AG04450 (cell line): ENCODE data around the gene UBAP1L. TPM values are rescaled to one million over a fixed set of nuclear protein-coding genes. Genes with fewer than 3 reads are reported as not detected.

Experiments used
- CTCF ChIA-PET: fragments of 300-600, 350-600 bp; formaldehyde crosslinking; extraction: SDS; loops from one replicate; lab custom pipeline; 2022; ENCODE audit warnings: antibody characterized with exemption, inconsistent platforms; lab: Charles Lee
- POLR2A ChIA-PET: fragments of 350-600 bp; formaldehyde crosslinking; extraction: SDS; loops from one replicate; lab custom pipeline; 2021; ENCODE audit warnings: antibody characterized with exemption, inconsistent platforms; lab: Yijun Ruan, JAX
- DNase-seq: peaks from one replicate; pipeline ENCODE4 v3.0.0-alpha.2; 2011; ENCODE audit warnings: low read depth, low spot score
- H3K27ac ChIP-seq: one replicate; pipeline ENCODE4 v1.5.1; 2012; ENCODE audit warnings: low read depth, low read length, control low read depth
- H3K27me3 ChIP-seq: one replicate; pipeline ENCODE4 v1.6.0; 2012; ENCODE audit warnings: low read length; ENCODE audit not compliant: control insufficient read depth, insufficient read depth
- H3K4me3 ChIP-seq: 2 replicates; pipeline ENCODE4 v1.5.1; 2011; ENCODE audit warnings: mild to moderate bottlenecking, low read depth, low read length, control low read depth
- H3K9me3 ChIP-seq: 2 replicates; pipeline ENCODE4 v1.5.1; 2012; ENCODE audit warnings: low read length; ENCODE audit not compliant: control insufficient read depth, insufficient read depth
- polyA plus RNA-seq: library from polyadenylated mRNA; depleted of rRNA; stranded (reverse); fragments of >200 nt; gene quantifications from 2 replicates; pipeline ENCODE4 v1.2.3, GENCODE V29; 2011
- TF ChIP-seq, protein P1 (sequence below): IDR thresholded peaks from 2 replicates; pipeline ENCODE4 v1.5.1; 2011; ENCODE audit warnings: low read depth, low read length, control low read depth, inconsistent platforms

UBAP1L gene
- polyA plus RNA-seq, 1 experiment: 0.46 TPM

DNA sequence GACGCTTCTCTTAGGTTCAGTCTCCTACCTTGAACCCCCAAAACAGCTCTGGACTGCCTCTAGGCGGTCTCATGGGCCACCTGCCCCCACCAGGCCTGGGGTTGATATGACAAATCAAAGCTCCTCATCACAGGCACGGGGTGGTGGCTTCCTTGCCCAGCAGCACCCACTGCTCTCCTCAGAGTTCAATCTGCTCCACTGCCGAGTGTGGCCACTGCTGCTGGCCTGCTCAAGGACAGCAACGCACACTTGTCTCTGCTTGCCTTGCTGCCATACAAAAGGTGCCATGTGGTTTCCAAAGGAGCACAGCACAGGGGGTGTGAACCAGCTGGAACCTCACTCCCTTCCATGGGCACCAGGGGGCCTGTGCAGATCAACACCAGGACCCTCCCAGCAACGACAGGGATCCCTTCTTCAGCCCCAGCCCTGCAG, 28.3 kb downstream of the UBAP1L start:
- TF ChIP-seq, protein P1, sequence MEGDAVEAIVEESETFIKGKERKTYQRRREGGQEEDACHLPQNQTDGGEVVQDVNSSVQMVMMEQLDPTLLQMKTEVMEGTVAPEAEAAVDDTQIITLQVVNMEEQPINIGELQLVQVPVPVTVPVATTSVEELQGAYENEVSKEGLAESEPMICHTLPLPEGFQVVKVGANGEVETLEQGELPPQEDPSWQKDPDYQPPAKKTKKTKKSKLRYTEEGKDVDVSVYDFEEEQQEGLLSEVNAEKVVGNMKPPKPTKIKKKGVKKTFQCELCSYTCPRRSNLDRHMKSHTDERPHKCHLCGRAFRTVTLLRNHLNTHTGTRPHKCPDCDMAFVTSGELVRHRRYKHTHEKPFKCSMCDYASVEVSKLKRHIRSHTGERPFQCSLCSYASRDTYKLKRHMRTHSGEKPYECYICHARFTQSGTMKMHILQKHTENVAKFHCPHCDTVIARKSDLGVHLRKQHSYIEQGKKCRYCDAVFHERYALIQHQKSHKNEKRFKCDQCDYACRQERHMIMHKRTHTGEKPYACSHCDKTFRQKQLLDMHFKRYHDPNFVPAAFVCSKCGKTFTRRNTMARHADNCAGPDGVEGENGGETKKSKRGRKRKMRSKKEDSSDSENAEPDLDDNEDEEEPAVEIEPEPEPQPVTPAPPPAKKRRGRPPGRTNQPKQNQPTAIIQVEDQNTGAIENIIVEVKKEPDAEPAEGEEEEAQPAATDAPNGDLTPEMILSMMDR: peak; percentile 32; the same call in 1 of the 2 replicates
- H3K27me3 ChIP-seq: peaks cover 18% of the 10 kb centered on the region
- no peak for DNase-seq
- no peaks in the 10 kb centered on the region for H3K9me3 ChIP-seq
- no peak overlapping the region for H3K27ac ChIP-seq
- no peak overlapping the region for H3K4me3 ChIP-seq
- ChIA-PET POLR2A (interaction anchor here (3.3 kb wide), 1 partner anchor 18 kb away, joined by 23 read pairs; the partner anchor contains the start of gene RASL12), CTCF (interaction anchor here (0.9 to 6.6 kb wide), 6 partner anchors 9 to 53 kb away, joined by 3 to 39 read pairs (median 6); no protein-coding TSS in a partner anchor)

DNA sequence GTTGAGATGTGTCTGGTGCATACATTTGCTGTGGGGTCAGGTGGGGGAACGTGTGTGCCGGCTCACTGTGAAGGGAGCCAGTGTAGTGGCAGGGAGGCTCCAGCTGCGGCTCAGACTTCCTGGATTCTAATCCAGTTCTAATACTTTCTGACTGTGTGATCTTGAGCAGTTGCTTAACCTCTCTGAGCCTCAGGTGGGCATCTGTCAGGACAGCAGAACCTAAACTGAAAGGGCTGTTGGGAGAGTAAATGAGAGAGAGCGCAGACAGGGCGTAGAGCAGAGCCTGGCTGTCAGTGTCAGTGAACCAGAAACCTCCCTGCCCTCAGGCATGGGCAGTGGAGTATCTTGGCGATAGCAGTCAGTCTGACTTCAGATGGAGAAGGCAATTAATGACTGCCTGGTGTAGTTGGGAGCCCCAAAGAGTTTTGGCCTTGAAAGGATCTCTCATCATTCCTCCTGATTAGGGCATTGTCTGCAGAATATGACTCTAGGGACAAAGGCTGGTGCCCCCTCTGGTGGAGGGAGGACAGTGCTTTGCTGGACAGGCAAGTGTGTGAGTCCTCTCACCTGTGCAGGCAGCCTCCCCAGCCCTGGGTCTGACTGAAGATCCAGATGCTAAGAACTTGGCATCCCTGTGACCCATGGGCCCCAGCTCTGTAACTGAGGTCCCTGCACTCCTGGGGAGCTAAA, 28.9 kb downstream of the UBAP1L start:
- POLR2A ChIA-PET: no interaction called here
- Histone ChIP-seq H3K27ac (no peak overlapping the region), H3K9me3 (no peaks in the 10 kb centered on the region), H3K4me3 (no peak overlapping the region), H3K27me3 (peaks cover 18% of the 10 kb centered on the region)
- TF ChIP-seq, protein P1: peak; percentile 55
- no peak for DNase-seq
- CTCF ChIA-PET: interaction anchor here (0.9 to 6.6 kb wide), 6 partner anchors 9 to 53 kb away, joined by 3 to 45 read pairs (median 9); no protein-coding TSS in a partner anchor

DNA sequence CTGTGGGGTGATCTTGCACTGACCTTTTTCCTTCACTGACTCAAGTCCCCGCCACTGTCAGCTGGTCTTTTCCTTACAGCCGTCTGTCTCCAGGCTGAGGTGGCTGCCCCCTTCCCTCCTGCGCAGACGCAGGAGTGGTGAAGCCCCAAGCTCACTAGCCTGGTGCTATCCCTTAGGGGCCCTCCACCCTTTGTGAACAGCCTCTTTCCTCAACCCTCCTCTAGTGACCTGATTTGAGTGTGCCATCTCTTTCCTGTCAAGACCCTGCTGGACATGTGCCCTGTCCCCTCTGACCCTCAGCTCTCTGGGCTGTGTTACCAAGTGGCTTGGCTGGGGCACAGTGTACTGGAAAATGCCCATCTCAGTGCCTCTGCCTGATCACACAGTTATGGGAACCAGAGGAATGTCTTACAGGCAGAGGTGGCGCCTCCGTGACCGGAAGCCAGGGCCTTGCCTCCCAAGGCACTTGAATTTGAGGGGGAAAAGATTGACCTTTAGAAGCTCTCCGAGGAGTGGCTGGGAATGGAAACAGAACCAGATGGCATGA, 29.7 kb downstream of the UBAP1L start:
- Histone ChIP-seq H3K27me3 (peaks cover 18% of the 10 kb centered on the region), H3K27ac (no peak overlapping the region), H3K9me3 (no peaks in the 10 kb centered on the region), H3K4me3 (no peak overlapping the region)
- TF ChIP-seq, protein P1: no peak
- CTCF ChIA-PET: interaction anchor here (2.7 to 6.6 kb wide), 4 partner anchors 17 to 51 kb away, joined by 11 to 83 read pairs (median 42); no protein-coding TSS in a partner anchor
- DNase-seq: no peak
- POLR2A ChIA-PET: interaction anchor here (2.9 kb wide), 1 partner anchor 16 kb away, joined by 32 read pairs; no protein-coding TSS in a partner anchor

DNA sequence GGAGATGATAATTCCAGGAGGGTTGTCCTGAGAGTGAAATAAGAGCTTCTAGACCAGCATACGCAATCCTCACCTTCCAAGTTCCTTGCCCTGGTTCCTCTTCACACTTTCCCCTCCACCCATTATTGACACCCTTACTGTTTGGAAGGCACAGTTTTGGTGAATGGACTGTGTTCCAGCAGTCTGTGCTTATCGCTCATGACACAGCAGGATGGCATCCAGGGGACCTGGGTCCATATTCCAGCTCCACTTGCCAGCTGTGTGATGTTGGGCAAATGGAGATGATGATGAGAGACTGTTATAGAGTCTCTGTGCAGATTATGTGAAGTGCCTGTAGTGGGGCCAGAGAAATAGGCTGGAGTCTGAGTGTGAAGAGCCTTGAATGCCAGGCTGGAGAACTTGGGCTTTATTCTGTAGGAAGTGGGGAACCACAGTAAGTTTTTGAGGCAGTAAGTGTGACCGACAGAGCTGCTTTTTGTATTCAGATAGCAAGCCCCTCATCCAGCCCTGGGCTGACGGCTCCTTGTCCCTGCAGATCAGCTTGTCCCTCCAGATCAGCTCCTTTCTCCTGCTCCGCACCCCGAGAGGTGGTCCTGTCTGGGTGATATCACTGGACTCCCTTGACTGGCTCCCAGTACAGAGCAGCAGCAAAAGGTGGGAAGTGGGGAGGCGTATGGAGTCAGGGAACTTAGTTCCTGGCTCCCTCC, 30.3 kb downstream of the UBAP1L start:
- POLR2A ChIA-PET: interaction anchor here (1.4 to 2.9 kb wide), 3 partner anchors 15 to 51 kb away, joined by 3 to 32 read pairs (median 4); no protein-coding TSS in a partner anchor

More for the DNA sequence above, 30.3 kb downstream of the UBAP1L start:
- H3K4me3 ChIP-seq: no peak overlapping the region
- peaks cover 19% of the 10 kb centered on the region for H3K27me3 ChIP-seq
- CTCF ChIA-PET: interaction anchor here (1.7 to 6.6 kb wide), 5 partner anchors 17 to 51 kb away, joined by 4 to 83 read pairs (median 39); partner anchors contain the start of gene RASL12
- TF ChIP-seq, protein P1: no peak
- H3K9me3 ChIP-seq: no peaks in the 10 kb centered on the region
- DNase-seq: no peak
- no peak overlapping the region for H3K27ac ChIP-seq
